H1 (cell line): Measurements from ENCODE around the gene RAI14. TPM values are rescaled to one million over a fixed set of nuclear protein-coding genes. Genes with fewer than 3 reads are reported as not detected.
A peak's percentile ranks its signal among the peaks of the same experiment; 100 is the strongest.

Experiments used
- CTCF ChIA-PET: fragments of 300-600 bp; sonication (Branson Sonifier 250); formaldehyde crosslinking; loops from one replicate; lab custom pipeline; 2021; ENCODE audit not compliant: partially characterized antibody; lab: Charles Lee
- POLR2A ChIA-PET: fragments of 300-600 bp; sonication (Branson Sonifier 250); formaldehyde crosslinking; loops from one replicate; lab custom pipeline; 2021; ENCODE audit warnings: inconsistent platforms; ENCODE audit not compliant: partially characterized antibody; lab: Charles Lee
- DNase-seq, 2 experiments: peaks; one replicate each; pipeline versions ENCODE4 v3.0.0 to v3.0.0-alpha.2; 2010 to 2022; ENCODE audit warnings: low spot score in 2 of 2, low read depth in 1 of 2, mixed read lengths in 1 of 2
- FAIRE-seq: peaks from 2 replicates; lab custom pipeline; 2011; peaks lifted over from hg19 to GRCh38; lab: Jason Lieb, UNC
- H2AFZ ChIP-seq: 2 replicates; pipeline ENCODE4 v1.8.1; 2012; ENCODE audit warnings: low read length, inconsistent platforms
- H2AK5ac ChIP-seq: 2 replicates; pipeline ENCODE4 v1.6.1; 2013; ENCODE audit warnings: low read depth, low read length
- H2BK120ac ChIP-seq: replicated peaks from 2 replicates; pipeline ENCODE3; 2013; ENCODE audit warnings: low read depth, low read length, inconsistent platforms
- H2BK12ac ChIP-seq: 2 replicates; pipeline ENCODE4 v1.6.1; 2013; ENCODE audit warnings: low read depth, low read length
- H2BK15ac ChIP-seq: 2 replicates; pipeline ENCODE4 v1.6.1; 2013; ENCODE audit warnings: low read length
- H2BK20ac ChIP-seq: 2 replicates; pipeline ENCODE4 v1.6.1; 2013; ENCODE audit warnings: low read length
- H2BK5ac ChIP-seq: 2 replicates; pipeline ENCODE4 v1.6.1; 2013; ENCODE audit warnings: low read depth, low read length
- H3K14ac ChIP-seq: 2 replicates; pipeline ENCODE4 v1.6.1; 2013; ENCODE audit warnings: inconsistent platforms; ENCODE audit not compliant: insufficient read length
- H3K18ac ChIP-seq: 2 replicates; pipeline ENCODE4 v1.6.1; 2013; ENCODE audit warnings: low read length; ENCODE audit errors: extremely low read depth
- H3K23ac ChIP-seq: 2 replicates; pipeline ENCODE4 v1.6.1; 2013; ENCODE audit warnings: inconsistent platforms; ENCODE audit not compliant: insufficient read length
- H3K23me2 ChIP-seq: 2 replicates; pipeline ENCODE4 v1.6.1; 2013; ENCODE audit warnings: low read depth, low read length
- H3K27ac ChIP-seq: 2 replicates; pipeline ENCODE4 v1.6.1; 2011; ENCODE audit warnings: low read depth, low read length, inconsistent platforms
- H3K27me3 ChIP-seq, 4 experiments: replicated peaks in 1 of 4; 1 replicate in 1 of 4; 2 replicates in 3 of 4; pipeline versions ENCODE4 v1.6.1 to v1.8.1; 2011 to 2013; ENCODE audit warnings: low read length in 3 of 4, mild to moderate bottlenecking in 3 of 4, inconsistent platforms in 2 of 4, mixed read lengths in 2 of 4, moderate library complexity in 1 of 4; ENCODE audit not compliant: control insufficient read depth in 3 of 4, insufficient read depth in 3 of 4; ENCODE audit errors: extremely low read depth in 1 of 4
- H3K36me3 ChIP-seq, 4 experiments: 2 replicates each; pipeline versions ENCODE4 v1.6.1 to v1.8.1; 2011 to 2013; ENCODE audit warnings: mild to moderate bottlenecking in 4 of 4, low read length in 3 of 4, moderate library complexity in 2 of 4, control low read depth in 1 of 4, inconsistent platforms in 1 of 4; ENCODE audit not compliant: insufficient read depth in 4 of 4, control insufficient read depth in 2 of 4
- H3K4ac ChIP-seq: replicated peaks from 2 replicates; pipeline ENCODE3; 2013; ENCODE audit warnings: low read length, low read depth, mixed read lengths, inconsistent platforms; ENCODE audit not compliant: insufficient read length
- H3K4me1 ChIP-seq, 4 experiments: replicated peaks in 1 of 4; 1 replicate in 1 of 4; 2 replicates in 3 of 4; pipeline versions ENCODE4 v1.6.1 to v1.8.1; 2011 to 2013; ENCODE audit warnings: low read length in 3 of 4, inconsistent platforms in 2 of 4, mixed read lengths in 1 of 4; ENCODE audit not compliant: insufficient read depth in 4 of 4, control insufficient read depth in 3 of 4
- H3K4me2 ChIP-seq, 2 experiments: 2 replicates each; pipeline versions ENCODE4 v1.6.1 to v1.8.1; 2011 to 2013; ENCODE audit warnings: low read depth in 2 of 2, low read length in 2 of 2, control low read depth in 1 of 2, inconsistent platforms in 1 of 2, mild to moderate bottlenecking in 1 of 2; ENCODE audit not compliant: insufficient read depth in 1 of 2
- H3K4me3 ChIP-seq, 4 experiments: fragments of 200-600, 300-600 bp in 1 of 4; sonication (generic), shearing (Covaris generic), sonication (Bioruptor Twin) in 1 of 4; 2 replicates each; pipeline versions ENCODE4 v1.5.1 to v1.8.1; 2011 to 2016; ENCODE audit warnings: low read length in 4 of 4, low read depth in 3 of 4, control low read depth in 2 of 4, inconsistent platforms in 2 of 4, mild to moderate bottlenecking in 2 of 4, mixed read lengths in 1 of 4, moderate library complexity in 1 of 4; ENCODE audit not compliant: insufficient read depth in 2 of 4; ENCODE audit errors: extremely low read depth in 1 of 4
- H3K56ac ChIP-seq: replicated peaks from 2 replicates; pipeline ENCODE3; 2013; ENCODE audit warnings: low read depth, mild to moderate bottlenecking, mixed read lengths, low read length, inconsistent platforms; ENCODE audit not compliant: insufficient read length
- H3K79me1 ChIP-seq: 2 replicates; pipeline ENCODE4 v1.6.1; 2013; ENCODE audit warnings: low read depth, low read length, control low read depth
- H3K79me2 ChIP-seq, 2 experiments: 2 replicates each; pipeline versions ENCODE4 v1.6.1 to v1.8.1; 2012 to 2013; ENCODE audit warnings: low read length in 2 of 2, mild to moderate bottlenecking in 2 of 2, inconsistent platforms in 1 of 2; ENCODE audit not compliant: insufficient read depth in 2 of 2, control insufficient read depth in 1 of 2
- H3K9ac ChIP-seq, 4 experiments: replicated peaks in 1 of 4; 1 replicate in 1 of 4; 2 replicates in 3 of 4; pipeline versions ENCODE4 v1.6.1 to v1.8.1; 2011 to 2013; ENCODE audit warnings: low read depth in 3 of 4, low read length in 3 of 4, control low read depth in 2 of 4, mild to moderate bottlenecking in 2 of 4, moderate library complexity in 2 of 4, inconsistent platforms in 1 of 4; ENCODE audit errors: extremely low read depth in 1 of 4
- H3K9me3 ChIP-seq, 2 experiments: 2 replicates each; pipeline versions ENCODE4 v1.6.1 to v1.8.1; 2012 to 2013; ENCODE audit warnings: mild to moderate bottlenecking in 2 of 2, moderate library complexity in 2 of 2, control low read depth in 1 of 2, inconsistent platforms in 1 of 2, low read depth in 1 of 2, low read length in 1 of 2, mixed read lengths in 1 of 2; ENCODE audit not compliant: insufficient read depth in 2 of 2
- H4K20me1 ChIP-seq, 2 experiments: replicated peaks in 1 of 2; 2 replicates each; pipeline versions ENCODE3 to v1.8.1; 2011 to 2013; ENCODE audit warnings: inconsistent platforms in 2 of 2, low read length in 2 of 2, mild to moderate bottlenecking in 1 of 2; ENCODE audit not compliant: insufficient read depth in 2 of 2, control insufficient read depth in 1 of 2
- H4K5ac ChIP-seq: 2 replicates; pipeline ENCODE4 v1.6.1; 2013; ENCODE audit warnings: low read length, low read depth, mixed read lengths, inconsistent platforms; ENCODE audit not compliant: insufficient read length
- H4K8ac ChIP-seq: 2 replicates; pipeline ENCODE4 v1.8.0; 2013; ENCODE audit warnings: mild to moderate bottlenecking, moderate library complexity, low read length, inconsistent platforms; ENCODE audit not compliant: insufficient read depth; ENCODE audit errors: extremely low read depth
- H4K91ac ChIP-seq: replicated peaks from 2 replicates; pipeline ENCODE3; 2013; ENCODE audit warnings: low read length, mixed read lengths, inconsistent platforms; ENCODE audit not compliant: insufficient read length
- BACH1 ChIP-seq: IDR thresholded peaks from 2 replicates; pipeline ENCODE4 v1.6.1; 2012; ENCODE audit warnings: low read length, improper control_type of control experiment
- CREB1 ChIP-seq: IDR thresholded peaks from 2 replicates; pipeline ENCODE4 v1.6.1; 2012; ENCODE audit warnings: inconsistent platforms
- KDM1A ChIP-seq: fragments of 200-600, 300-600 bp; sonication (generic); IDR thresholded peaks from 2 replicates; pipeline ENCODE4 v1.7.1; 2016; ENCODE audit warnings: mild to moderate bottlenecking, low read length, borderline replicate concordance
- YY1 ChIP-seq: IDR thresholded peaks from 2 replicates; pipeline ENCODE4 v1.6.1; 2011; ENCODE audit warnings: low read depth, mild to moderate bottlenecking, low read length
- WGBS, 2 experiments: shearing (Covaris generic) in 1 of 2; methylation state at CpG; one replicate each; pipeline versions ENCODE4 v1.1.6 to v1.1.7; 2013 to 2015; ENCODE audit warnings: low lambda C conversion rate in 2 of 2, mixed read lengths in 2 of 2, inconsistent platforms in 1 of 2, low coverage in 1 of 2, missing lambda C conversion rate in 1 of 2; ENCODE audit not compliant: insufficient replicate concordance in 2 of 2, insufficient coverage in 1 of 2, insufficient read length in 1 of 2; ENCODE audit errors: extremely low coverage in 1 of 2, missing lambda C conversion rate in 1 of 2; 5-methylcytosine and 5-hydroxymethylcytosine counted together
- polyA plus RNA-seq, 7 experiments: library from polyadenylated mRNA; depleted of rRNA in 3 of 7; stranded (reverse) in 5 of 7; unstranded in 2 of 7; fragments of >200 nt in 5 of 7; fragments of 200-250 nt in 2 of 7; gene quantifications; 1 replicate in 5 of 7; 2 replicates in 1 of 7; 4 replicates in 1 of 7; pipeline versions ENCODE4 v1.2.1 to v1.2.3, GENCODE V29; 2011 to 2013; ENCODE audit warnings: missing spikeins in 2 of 7, mixed read lengths in 2 of 7
- total RNA-seq: library from RNA; stranded (reverse); fragmentation: NEBNext Ultra II Directional; extraction: Animal tissue kit (Norgen Biotek cat#: 25700); gene quantifications from 2 replicates; pipeline ENCODE4 v1.2.1, GENCODE V29; 2021

The RAI14 gene
- total and polyA plus RNA-seq, 2 of the 8 experiments (the other 6 are each of a cell fraction or from before 2014, with no cell fraction given) = 48.4 to 210 TPM

- ChIA-PET POLR2A (no interaction called here), CTCF (interaction anchor here (1.3 kb wide), 1 partner anchor 11 kb away, joined by 3 read pairs; no protein-coding TSS in a partner anchor)
- Histone ChIP-seq H3K9me3 (no peaks in the 10 kb centered on the region), H2AFZ (peak overlapping the region; percentile 77; the same call in 1 of the 2 replicates), H3K36me3 (no peaks in the 10 kb centered on the region), H4K8ac (no peak overlapping the region), H3K4ac (no peak overlapping the region), H3K9ac (no peak overlapping the region), H2AK5ac (no peak overlapping the region), H4K5ac (no peak overlapping the region), H3K79me1 (no peaks in the 10 kb centered on the region), H3K4me2 (no peak overlapping the region), H3K56ac (no peak overlapping the region), H2BK12ac (no peak overlapping the region), H3K27me3 (no peaks in the 10 kb centered on the region), H4K20me1 (no peaks in the 10 kb centered on the region), H3K27ac (no peak overlapping the region), H3K18ac (no peak overlapping the region), H2BK5ac (no peak overlapping the region), H3K4me3 (no peak overlapping the region), H3K23ac (no peak overlapping the region), H2BK15ac (no peak overlapping the region), H2BK20ac (no peak overlapping the region), H3K23me2 (no peaks in the 10 kb centered on the region), H3K79me2 (no peaks in the 10 kb centered on the region), H4K91ac (no peak overlapping the region), H2BK120ac (no peak overlapping the region), H3K4me1 (peaks cover 0 to 4% (median 1%) of the 10 kb centered on the region in 4 experiments; a peak in 1 of 7 replicates), H3K14ac (no peak overlapping the region)
- FAIRE-seq (no peak), DNase-seq (no peak)
- no peak for TF ChIP-seq YY1
- no peak for TF ChIP-seq BACH1
- TF ChIP-seq KDM1A = no peak
- no peak for TF ChIP-seq CREB1
- WGBS, 2 experiments = 93% methylated on average over 1 of the region's 1 CpG; no CpG with 5 or more reads in 1 of the 2 experiments
Measured at GRCh38 chr5:34622098-34622400, 34.1 kb upstream of the RAI14 start.
